ENCODE measurements around the gene SRGAP3.
"Not testable (repeated sequence)": the region's sequence is repeated elsewhere in the genome, so short reads cannot be mapped to it uniquely, and the experiment has no call there.

The SRGAP3 gene

DNA sequence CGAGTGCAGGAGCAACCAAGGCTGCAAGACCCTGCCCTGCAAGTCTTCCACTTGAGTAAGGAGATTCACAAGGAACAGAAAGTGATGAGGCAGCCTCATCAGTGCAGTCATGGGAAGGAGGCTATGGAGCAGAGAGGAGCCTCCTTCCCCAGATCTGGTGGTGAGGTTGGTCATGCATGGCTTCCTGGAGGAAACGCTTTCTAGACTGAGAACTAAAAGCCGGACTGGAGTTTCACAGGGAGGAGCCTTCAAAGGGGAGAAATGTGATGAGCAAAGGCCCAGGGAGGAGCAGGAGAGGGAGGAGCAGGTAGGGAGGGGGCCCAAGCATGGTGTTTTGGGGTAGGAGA is 139.9 kb downstream of the SRGAP3 start:
- no peak for DNase-seq

DNA sequence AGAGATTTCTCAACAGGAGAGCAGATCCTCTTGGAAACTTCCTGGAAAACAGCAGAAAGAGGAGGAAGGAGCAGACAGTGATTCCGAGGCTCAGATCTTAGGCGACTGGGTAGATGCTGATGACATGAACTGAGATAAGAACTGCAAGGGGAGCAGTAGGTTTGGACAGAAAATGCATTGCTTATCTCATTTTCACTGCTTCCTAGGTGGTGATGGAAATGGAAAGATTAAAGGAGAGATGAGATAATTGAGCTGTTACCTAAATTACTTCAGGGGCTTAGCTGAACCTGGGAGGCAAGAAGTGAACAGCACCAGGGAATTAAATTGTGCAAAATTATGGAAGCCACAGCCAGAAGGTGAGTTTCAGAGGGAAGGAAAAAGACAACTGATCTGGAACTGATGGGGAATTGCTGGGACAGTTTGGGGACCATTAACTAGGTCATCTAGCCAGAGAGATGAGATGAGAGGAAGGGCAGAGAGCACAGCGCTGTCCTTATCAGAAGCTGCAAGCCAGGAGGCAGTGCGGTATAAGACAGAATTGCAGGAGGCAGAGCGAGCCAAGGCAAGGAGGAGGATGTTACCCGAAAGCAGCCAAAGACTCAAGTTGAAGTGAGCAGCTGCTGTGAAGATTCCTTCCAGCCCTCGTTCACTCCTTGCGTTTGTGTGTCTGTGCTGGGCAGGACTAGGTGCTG is 140.4 kb downstream of the SRGAP3 start:
- no peak for DNase-seq

GRCh38 chr3:9107738-9108137 is 141.7 kb downstream of the SRGAP3 start:
- no peak for DNase-seq

DNA sequence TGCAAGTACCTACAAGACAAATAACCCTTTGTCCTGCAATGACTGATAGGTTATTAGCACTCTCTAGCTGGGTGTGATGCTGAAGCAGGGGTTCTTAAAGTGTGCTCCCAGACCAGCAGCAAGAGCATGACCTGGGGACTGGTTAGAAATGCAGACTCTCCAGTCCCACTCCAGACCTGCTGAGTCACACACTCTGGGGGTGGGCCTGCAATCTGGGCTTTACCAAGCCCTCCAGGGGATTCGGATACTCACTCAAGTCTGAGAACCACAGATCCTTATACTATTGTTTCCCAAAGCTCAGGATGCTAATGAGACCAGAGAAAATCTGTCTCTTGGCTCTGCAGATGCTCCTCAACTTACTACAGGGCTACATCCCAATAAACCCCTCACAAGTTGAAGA is 144.0 kb downstream of the SRGAP3 start:
- no peak for DNase-seq

DNA sequence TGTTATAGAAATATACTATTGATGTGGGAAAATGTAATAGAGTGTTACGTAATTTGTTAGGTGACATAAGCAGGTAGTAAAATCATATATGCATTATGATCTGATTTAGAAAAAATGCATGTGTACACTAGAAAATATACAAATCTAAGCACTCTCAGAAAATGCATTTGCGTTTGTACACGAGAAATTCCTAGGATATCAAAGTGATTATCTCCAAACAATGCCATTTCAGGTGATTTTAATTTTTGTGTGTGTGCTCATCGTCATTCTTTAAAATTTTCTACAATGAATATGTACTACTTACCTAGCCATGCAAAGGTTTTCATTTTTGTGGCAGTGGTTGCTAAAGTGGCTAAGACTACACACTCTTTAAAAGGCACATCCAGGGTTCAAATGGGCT is 145.3 kb downstream of the SRGAP3 start:
- DNase-seq: no peak

DNA sequence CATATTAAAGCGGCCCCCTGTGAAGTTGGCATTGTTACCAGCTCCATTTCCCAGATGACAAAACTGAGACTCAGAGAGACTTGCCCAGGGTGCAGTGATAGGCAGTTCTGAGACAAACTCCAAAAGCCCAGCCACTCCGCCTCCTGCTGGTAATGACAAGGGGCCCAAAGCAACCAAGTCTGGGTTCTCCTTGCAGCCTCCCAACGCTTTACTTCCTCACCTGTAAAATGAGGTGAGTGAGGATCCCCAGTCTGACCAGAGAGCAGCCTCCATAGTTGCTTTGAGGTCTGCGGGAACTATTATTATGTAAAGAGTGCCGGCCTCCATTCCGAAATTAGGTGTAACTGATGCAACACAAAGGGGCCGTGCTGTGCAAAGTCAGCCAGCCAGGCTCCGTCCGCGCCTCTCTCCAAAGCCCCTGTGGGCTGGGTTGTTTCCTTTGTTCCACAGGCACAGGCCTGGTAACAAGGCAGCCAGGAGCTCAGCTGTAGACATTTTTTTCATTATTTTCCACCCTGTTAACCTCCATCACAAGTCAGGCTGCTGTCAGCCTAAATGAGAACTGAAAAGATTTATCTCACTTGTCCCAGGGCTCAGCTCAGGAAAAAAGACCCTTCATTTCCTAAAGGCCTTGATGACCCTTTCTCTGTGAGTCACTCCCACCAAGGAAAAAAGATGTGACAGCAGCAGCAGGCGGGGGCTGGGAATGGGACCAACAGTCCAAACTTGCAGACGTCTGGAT is 147.0 kb downstream of the SRGAP3 start:
- no peak for DNase-seq

DNA sequence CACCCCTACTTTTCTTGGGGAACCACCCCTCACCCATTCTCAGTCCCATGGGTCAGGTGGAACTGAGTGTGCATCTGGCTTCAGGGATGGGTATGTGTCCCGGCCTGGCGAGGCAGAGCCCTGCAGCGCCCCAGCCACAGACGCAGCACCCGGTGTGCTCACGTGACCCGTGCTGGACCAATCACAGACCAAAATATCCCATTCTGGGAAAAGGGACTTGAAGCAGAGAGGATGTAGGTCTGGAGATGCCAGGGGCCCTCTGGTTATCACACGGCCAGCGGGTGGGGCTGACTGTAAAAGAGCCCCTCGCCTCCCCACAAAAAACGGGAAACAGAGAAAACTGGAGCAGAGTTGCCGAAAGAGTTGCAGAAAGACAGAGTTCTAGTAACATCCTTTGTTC is 148.2 kb downstream of the SRGAP3 start:
- no peak for DNase-seq

DNA sequence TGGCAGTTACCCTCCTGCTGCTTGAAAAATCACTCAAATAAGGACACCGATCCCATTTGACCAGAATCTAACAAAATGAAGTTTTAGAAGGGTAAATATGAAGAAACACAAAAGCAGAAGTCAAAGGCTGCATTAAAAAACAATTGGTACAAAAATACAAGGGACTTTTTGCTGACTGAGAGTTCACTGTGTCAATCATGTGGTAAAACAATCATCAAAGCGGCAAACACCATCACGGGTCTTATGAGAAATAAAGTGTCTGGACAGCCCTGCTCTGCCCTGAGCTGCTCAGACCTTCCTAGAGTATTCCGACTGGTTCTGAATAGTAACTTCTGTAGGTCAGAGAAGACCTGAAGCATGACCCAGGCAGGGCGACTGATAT is 148.9 kb downstream of the SRGAP3 start:
- DNase-seq: no peak

DNA sequence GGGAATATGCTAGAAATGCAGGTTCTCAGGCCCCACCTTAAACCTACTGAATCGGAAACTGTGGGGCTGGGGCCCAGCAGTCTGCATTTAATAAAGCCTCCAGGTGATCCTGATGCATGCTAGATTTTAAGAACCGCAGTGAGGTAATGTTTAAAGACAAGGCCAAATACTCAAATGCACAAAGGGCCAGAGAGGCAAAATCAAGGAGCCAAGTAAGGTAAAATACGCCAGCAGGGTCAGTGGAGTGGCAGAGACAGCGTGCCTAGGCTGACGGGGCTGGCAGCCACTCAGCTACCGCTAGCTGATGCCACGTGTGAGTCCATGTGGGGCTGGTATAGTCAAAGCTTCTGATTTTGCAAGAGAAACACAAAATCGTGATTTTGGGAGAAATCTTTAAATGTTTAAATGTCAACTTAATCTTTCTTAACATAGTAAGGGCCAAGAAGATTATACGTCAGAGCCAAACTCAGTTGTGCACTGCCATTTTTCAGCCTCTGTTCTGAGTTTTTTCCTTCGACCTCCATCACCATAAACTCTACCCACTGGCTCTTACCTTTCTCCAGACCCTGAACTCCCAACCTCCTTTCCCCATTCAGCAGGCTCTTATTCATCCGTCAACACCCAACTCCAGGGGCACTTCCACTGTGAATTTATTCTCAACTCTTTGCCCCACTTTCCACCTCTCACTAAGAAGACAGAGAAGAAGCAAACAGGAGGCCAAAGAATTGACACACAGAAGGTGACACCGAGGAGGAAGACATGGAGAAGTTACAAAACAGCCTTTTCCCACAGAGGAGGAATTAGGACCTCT is 149.5 kb downstream of the SRGAP3 start:
- no peak for DNase-seq

GRCh38 chr3:9098716-9099675 is 150.4 kb downstream of the SRGAP3 start:
- no peak for DNase-seq

- DNase-seq: no peak
These were observed 152.0 kb downstream of the SRGAP3 start for GRCh38 chr3:9097495-9097894.

DNA sequence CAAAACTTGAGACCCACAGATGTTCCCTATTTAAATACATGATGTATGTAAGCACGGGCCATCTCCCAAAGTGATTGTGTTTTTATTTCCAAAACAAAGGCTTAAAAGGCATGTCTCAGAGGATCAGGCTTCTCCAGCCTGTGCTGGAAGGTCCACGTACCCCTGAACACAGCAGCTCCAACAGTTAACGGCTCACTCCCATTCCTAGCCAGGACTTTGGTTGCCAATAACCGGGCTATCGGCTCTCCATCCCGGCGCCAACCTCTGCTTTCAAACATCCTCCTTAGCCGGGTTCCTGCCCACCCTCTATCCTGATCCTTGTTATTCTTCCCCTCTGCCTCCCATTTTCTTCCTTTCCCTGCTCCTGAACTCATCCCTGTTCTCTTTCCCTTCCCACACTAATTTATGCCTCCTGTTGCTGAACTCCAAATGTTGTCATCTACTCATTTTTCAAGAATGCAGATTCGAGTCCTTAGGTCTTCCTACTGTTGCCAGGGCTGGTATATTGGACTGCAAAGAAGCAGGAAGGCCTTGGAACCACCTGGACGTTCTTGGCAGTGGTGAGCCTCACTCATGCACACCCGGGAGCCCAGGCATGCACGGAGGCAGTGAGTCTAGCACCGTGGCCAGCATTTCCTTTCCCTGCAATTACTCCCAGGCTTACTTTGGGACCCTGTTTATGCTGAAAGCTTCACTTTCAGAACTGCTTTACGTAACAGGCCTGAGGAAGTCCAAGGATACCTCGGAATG is 157.8 kb downstream of the SRGAP3 start:
- no peak for DNase-seq

GRCh38 chr3:9088441-9089353 is 160.7 kb downstream of the SRGAP3 start:
- DNase-seq: no peak

- no peak for DNase-seq
These were observed 161.5 kb downstream of the SRGAP3 start for GRCh38 chr3:9087831-9088413.

DNA sequence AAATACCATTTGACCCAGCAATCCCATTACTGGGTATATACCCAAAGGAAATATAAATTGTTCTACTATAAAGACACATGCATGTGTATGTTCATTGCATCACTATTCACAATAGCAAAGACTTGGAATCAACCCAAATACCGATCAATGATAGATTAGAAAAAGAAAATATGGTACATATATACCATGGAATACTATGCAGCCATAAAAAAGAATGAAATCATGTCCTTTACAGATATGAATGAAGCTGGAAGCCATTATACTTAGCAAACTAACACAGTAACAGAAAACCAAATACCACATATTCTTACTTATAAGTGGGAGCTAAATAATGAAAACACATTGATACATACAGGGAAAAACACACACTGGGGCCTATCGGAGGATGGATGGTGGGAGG is 164.0 kb downstream of the SRGAP3 start:
- not testable (repeated sequence) for DNase-seq

DNA sequence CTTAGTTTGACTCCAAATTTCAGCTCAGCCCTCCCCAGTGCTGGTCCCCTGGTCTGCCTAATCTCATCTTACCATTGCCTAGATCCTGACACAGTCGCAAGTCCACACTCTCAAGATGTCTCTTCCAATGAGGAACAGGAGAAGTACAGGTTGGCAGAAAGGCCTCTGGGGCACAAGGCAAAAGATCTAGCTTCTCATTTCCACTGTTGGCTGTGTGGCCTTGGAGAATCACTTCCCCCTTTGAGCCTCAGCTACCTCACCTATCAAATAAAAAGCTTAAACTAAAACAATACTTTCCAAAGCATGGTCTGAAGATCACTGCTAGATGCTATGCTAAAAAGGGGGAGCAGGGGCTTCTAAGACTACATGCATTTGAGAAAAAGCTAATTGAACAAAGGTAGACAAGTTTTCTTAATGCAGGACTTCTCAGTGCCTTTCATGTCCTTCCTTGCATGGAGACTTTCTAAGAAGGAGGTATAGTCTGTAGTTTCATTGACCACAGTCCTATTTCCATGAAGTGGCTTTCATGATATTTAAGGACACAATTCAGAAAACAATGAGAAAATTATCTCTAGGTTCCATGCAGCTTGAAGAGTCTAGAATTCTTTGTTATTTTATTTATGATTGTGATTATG is 168.1 kb downstream of the SRGAP3 start:
- no peak for DNase-seq

DNA sequence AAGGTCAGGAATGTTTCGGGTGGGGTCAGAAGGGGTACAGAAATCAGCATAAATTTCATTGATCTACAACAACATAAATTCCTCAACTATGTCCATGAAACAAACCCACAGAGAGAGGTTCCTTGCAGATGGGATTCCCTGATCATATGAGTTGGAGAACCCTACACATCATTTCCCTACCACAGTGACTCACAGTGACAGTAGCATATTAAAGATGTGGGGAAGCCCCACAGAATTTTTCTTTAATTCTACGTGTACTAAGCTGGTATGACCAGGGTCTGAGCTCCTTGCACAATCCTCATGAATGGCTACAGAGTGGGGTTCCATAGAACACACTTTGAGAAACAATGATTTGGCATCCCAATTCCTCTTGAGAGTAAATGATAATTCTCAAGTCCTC is 169.3 kb downstream of the SRGAP3 start:
- DNase-seq: no peak

GRCh38 chr3:9079676-9080075 is 169.8 kb downstream of the SRGAP3 start:
- no peak for DNase-seq

DNA sequence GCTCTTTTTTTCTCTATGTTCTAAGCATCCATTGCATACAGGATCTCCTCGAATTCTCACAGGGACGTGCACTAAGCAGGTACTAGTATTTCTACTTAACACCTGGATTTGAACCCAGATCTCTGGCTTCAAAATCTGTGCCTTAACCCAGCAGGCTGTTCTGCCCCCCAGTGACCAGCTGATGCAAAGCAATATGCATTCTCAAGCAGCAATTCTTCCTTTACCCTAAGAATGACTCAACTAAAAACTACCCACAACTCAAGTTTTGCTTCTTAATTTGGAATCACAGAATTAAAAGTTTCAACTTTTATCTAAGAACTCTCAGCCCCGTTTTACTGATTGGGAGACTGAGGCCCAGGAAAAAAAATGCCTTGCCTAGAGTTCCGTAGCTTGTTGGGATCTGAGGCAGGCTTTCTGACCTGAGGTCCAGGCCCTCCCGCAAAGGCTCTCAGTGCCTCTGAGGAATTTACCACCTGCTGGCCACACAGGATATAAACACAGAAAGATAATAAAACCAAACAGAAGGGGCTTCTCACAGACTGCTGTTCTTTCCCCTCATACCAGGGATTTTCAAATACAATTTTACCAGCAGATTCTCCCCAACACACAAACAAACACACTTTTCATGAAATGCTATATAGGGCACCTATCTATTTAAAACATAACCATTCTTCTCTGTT is 170.7 kb downstream of the SRGAP3 start:
- no peak for DNase-seq
